ENCODE measurements around the gene RACGAP1.

- TF ChIP-seq CTCF (IDR thresholded peaks at IDR 0.05), result no peak
- no peak for TF ChIP-seq POLR2A (IDR thresholded peaks at IDR 0.05)
Measured at GRCh38 chr12:49949866-49950265, 75.4 kb downstream of the RACGAP1 start.
